PC-9 (cell line): ENCODE data around the gene CIITA.

Source experiments
- EZH2 ChIP-seq: fragments of 200-600 bp; sonication (generic); IDR thresholded peaks from 2 replicates; pipeline ENCODE4 v1.8.0; 2017; ENCODE audit warnings: antibody characterized with exemption, low read depth
- TF ChIP-seq, protein P1 (sequence below): fragments of 200-600 bp; sonication (generic); conservative IDR thresholded peaks from 2 replicates; pipeline ENCODE4 v1.6.1; 2017; ENCODE audit warnings: mixed run types, antibody characterized with exemption, mild to moderate bottlenecking, moderate library complexity

DNA sequence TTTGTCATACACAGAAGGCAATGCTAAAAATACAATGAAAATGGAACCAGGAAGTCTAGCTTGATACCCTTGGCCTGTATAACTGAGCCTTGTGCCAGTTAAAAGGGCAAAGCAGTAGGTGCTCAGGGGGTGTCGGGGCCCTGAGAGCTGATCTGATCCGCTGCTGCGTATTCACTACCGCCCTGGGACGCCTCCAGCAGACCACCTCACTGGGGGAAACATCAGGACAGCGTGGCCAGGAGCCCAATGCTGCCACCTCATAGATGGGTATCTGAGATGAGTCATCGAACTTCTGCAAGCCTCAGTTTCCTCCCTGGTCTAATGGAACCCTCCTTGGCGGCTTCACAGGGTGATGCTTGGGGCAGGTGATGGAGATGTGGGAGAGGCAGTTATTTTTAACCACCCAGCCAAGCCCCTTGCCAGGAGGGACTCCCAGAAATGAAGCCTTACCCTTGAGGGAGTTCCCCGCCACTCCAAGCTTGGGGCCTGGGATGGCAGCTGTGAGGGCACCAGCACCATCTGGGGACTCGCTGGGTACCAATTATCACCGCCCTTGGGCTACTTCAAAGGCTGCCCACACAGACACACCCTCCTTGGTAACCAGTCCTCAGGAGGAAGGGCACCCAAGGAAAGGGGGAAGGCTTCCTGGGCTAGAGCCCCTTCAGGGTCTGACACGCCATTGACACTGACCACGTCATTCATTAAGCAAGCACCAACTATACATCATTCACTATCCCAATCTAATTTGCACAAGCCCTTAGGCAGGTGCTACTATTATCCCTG lies 57.5 kb downstream of the CIITA start:
- TF ChIP-seq EZH2, result no peak
- TF ChIP-seq, protein P1, sequence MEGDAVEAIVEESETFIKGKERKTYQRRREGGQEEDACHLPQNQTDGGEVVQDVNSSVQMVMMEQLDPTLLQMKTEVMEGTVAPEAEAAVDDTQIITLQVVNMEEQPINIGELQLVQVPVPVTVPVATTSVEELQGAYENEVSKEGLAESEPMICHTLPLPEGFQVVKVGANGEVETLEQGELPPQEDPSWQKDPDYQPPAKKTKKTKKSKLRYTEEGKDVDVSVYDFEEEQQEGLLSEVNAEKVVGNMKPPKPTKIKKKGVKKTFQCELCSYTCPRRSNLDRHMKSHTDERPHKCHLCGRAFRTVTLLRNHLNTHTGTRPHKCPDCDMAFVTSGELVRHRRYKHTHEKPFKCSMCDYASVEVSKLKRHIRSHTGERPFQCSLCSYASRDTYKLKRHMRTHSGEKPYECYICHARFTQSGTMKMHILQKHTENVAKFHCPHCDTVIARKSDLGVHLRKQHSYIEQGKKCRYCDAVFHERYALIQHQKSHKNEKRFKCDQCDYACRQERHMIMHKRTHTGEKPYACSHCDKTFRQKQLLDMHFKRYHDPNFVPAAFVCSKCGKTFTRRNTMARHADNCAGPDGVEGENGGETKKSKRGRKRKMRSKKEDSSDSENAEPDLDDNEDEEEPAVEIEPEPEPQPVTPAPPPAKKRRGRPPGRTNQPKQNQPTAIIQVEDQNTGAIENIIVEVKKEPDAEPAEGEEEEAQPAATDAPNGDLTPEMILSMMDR, result no peak
